KBM-7 (cell line): ENCODE data around the gene GON4L.
"Not testable (repeated sequence)": the region's sequence is repeated elsewhere in the genome, so short reads cannot be mapped to it uniquely, and the experiment has no call there.

ENCODE experiments used
- DNase-seq: peaks from one replicate; pipeline ENCODE4 v3.0.0-alpha.2; 2015
- in situ Hi-C: fragments of 300-500 bp; cut with MboI; formaldehyde crosslinking; loops from 2 replicates; pipeline ENCODE4 v1.14.3; 2020; ENCODE audit warnings: low sequenced_read_pairs, low pct_unique_long_range_greater_than_20kb, mixed read lengths

Gene GON4L

GRCh38 chr1:155835548-155835947, 21.5 kb downstream of the GON4L start:
- no peak for DNase-seq
- in situ Hi-C loops = no loop called here

- DNase-seq, in situ Hi-C loops: not testable (repeated sequence)
These were observed 22.1 kb downstream of the GON4L start for GRCh38 chr1:155834927-155835399.

GRCh38 chr1:155834296-155834926, 22.6 kb downstream of the GON4L start:
- DNase-seq = peak; percentile 27
- in situ Hi-C loops = no loop called here

- in situ Hi-C loops = no loop called here
- DNase-seq = peak; percentile 34
These were observed 23.2 kb downstream of the GON4L start for GRCh38 chr1:155833665-155834295.

GRCh38 chr1:155831279-155831976, 25.6 kb downstream of the GON4L start:
- in situ Hi-C loops = no loop called here

GRCh38 chr1:155827450-155827849, 29.6 kb downstream of the GON4L start:
- no peak for DNase-seq
- in situ Hi-C loops = no loop called here

More at GRCh38 chr1:155831279-155831976, 25.6 kb downstream of the GON4L start:
- DNase-seq = no peak

GRCh38 chr1:155816351-155816750, 40.7 kb downstream of the GON4L start:
- in situ Hi-C loops = no loop called here
- no peak for DNase-seq

GRCh38 chr1:155813672-155814071, 43.3 kb downstream of the GON4L start:
- DNase-seq = no peak
- in situ Hi-C loops = no loop called here

GRCh38 chr1:155812878-155813277, 44.1 kb downstream of the GON4L start:
- in situ Hi-C loops = no loop called here

GRCh38 chr1:155809088-155809487, 47.9 kb downstream of the GON4L start:
- in situ Hi-C loops = no loop called here

More at GRCh38 chr1:155812878-155813277, 44.1 kb downstream of the GON4L start:
- DNase-seq = no peak

GRCh38 chr1:155801149-155801548, 55.9 kb downstream of the GON4L start:
- in situ Hi-C loops = no loop called here
- DNase-seq = no peak

More at GRCh38 chr1:155809088-155809487, 47.9 kb downstream of the GON4L start:
- peak; percentile 41 for DNase-seq

GRCh38 chr1:155795618-155796017, 61.4 kb downstream of the GON4L start:
- DNase-seq, in situ Hi-C loops: not testable (repeated sequence)

- in situ Hi-C loops = no loop called here
These were observed 62.3 kb downstream of the GON4L start for GRCh38 chr1:155794605-155795245.

GRCh38 chr1:155793213-155793612, 63.8 kb downstream of the GON4L start:
- no peak for DNase-seq
- in situ Hi-C loops = no loop called here

More at GRCh38 chr1:155794605-155795245, 62.3 kb downstream of the GON4L start:
- DNase-seq = no peak

- in situ Hi-C loops = no loop called here
These were observed 79.4 kb downstream of the GON4L start for GRCh38 chr1:155777582-155777981.

GRCh38 chr1:155776414-155776813, 80.6 kb downstream of the GON4L start:
- peak; percentile 40 for DNase-seq
- in situ Hi-C loops = no loop called here

More at GRCh38 chr1:155777582-155777981, 79.4 kb downstream of the GON4L start:
- no peak for DNase-seq

- no peak for DNase-seq
- in situ Hi-C loops = no loop called here
These were observed 83.8 kb downstream of the GON4L start for GRCh38 chr1:155773221-155773620.

GRCh38 chr1:155769257-155769656, 87.8 kb downstream of the GON4L start:
- no peak for DNase-seq
- in situ Hi-C loops = no loop called here

GRCh38 chr1:155767399-155767989, 89.5 kb downstream of the GON4L start:
- DNase-seq, in situ Hi-C loops: not testable (repeated sequence)
